Heart left ventricle (tissue), 16 donors: ENCODE results near the gene TBRG4. TPM values are rescaled to one million over a fixed set of nuclear protein-coding genes. Genes with fewer than 3 reads are reported as not detected.

Source experiments
- ATAC-seq, 4 donors: fragments of 200-7000 bp; cut with Tn5 transposase; one replicate each; pipeline ENCODE4 v1.9.1; 2020 to 2022; ENCODE audit warnings: moderate library complexity in 4 of 4, mild to moderate bottlenecking in 3 of 4, moderate number of reproducible peaks in 1 of 4
- DNase-seq, 5 donors: peaks; one replicate each; pipeline ENCODE4 v3.0.0-alpha.2; 2020
- H3K27ac ChIP-seq, 12 donors: fragments of 200-600 bp; sonication (generic) in 4 of 12; one replicate each; pipeline versions ENCODE4 v1.5.0 to v1.8.0; 2016 to 2022; ENCODE audit warnings: mild to moderate bottlenecking in 2 of 12
- H3K27me3 ChIP-seq, 9 donors: fragments of 200-600 bp; sonication (generic) in 2 of 9; one replicate each; pipeline versions ENCODE4 v1.5.1 to v1.8.0; 2016 to 2022; ENCODE audit warnings: mild to moderate bottlenecking in 3 of 9
- H3K36me3 ChIP-seq, 9 donors: fragments of 200-600 bp; sonication (generic) in 2 of 9; one replicate each; pipeline versions ENCODE4 v1.5.0 to v1.8.0; 2018 to 2022; ENCODE audit warnings: mild to moderate bottlenecking in 2 of 9
- H3K4me1 ChIP-seq, 12 donors: fragments of 200-600 bp; sonication (generic) in 4 of 12; one replicate each; pipeline versions ENCODE4 v1.5.0 to v1.8.0; 2016 to 2022; ENCODE audit warnings: mild to moderate bottlenecking in 3 of 12
- H3K4me3 ChIP-seq, 12 donors: fragments of 200-600 bp; sonication (generic) in 4 of 12; one replicate each; pipeline versions ENCODE4 v1.5.0 to v1.8.0; 2017 to 2022; ENCODE audit warnings: mild to moderate bottlenecking in 9 of 12, moderate library complexity in 4 of 12
- H3K9me3 ChIP-seq, 12 donors: fragments of 200-600 bp; sonication (generic) in 4 of 12; one replicate each; pipeline versions ENCODE4 v1.5.0 to v1.8.0; 2016 to 2022; ENCODE audit warnings: mild to moderate bottlenecking in 1 of 12
- CTCF ChIP-seq, 12 donors: fragments of 200-600 bp; sonication (generic) in 4 of 12; IDR thresholded peaks; one replicate each; pipeline versions ENCODE4 v1.5.0 to v1.8.0; 2018 to 2022; ENCODE audit warnings: antibody characterized with exemption in 12 of 12, mild to moderate bottlenecking in 5 of 12
- POLR2A ChIP-seq, 2 donors: fragments of 450-650 bp; IDR thresholded peaks; one replicate each; pipeline ENCODE4 v1.6.1; 2017; ENCODE audit warnings: antibody characterized with exemption in 2 of 2, mild to moderate bottlenecking in 2 of 2, moderate library complexity in 2 of 2
- WGBS, 4 donors: extraction: QIAGEN DNeasy Blood & Tissue Kit in 2 of 4; methylation state at CpG; one replicate each; pipeline versions ENCODE4 v1.1.5 to v1.1.7; 2013 to 2018; 5-methylcytosine and 5-hydroxymethylcytosine counted together
- intact Hi-C, 10 donors: fragments of 100-400 bp; cut with DNase I; formaldehyde crosslinking; loops; one replicate each; pipeline versions ENCODE4 v1.11.1 to v1.14.2; 2022
- polyA plus RNA-seq, 2 donors: library from polyadenylated mRNA; stranded (reverse); fragments of 200-250 nt; gene quantifications; one replicate each; pipeline ENCODE4 v1.2.3, GENCODE V29; 2013
- total RNA-seq, 9 donors: library from RNA; depleted of rRNA in 2 of 9; stranded (reverse); fragments of >200 nt in 2 of 9; fragmentation: NEBNext Ultra II Directional in 3 of 9; extraction: Animal tissue kit (Norgen Biotek cat#: 25700) in 3 of 9; gene quantifications; one replicate each; pipeline versions ENCODE4 v1.1.0 to v1.2.4, GENCODE V29; 2016 to 2023
- donor health status: ischemic (EF 13 %, LVEDD 7.1; RV severe dilation, severe dysfunction).
- donor health status: healthy with polysubstance abuse.
- donor health status: DM: no; HTN: yes; CAD: no.
- donor health status: DM: no; HTN: no; CAD: no.
- donor health status: ischemic (EF 25% LVEDD 6.9; RV normal size, moderate dysfunction).
- donor health status: ischemic (EF 25% LVEDD 5.7; RV mildly dilated, moderate dysfunction).
- donor health status: healthy.
- donor health status: DM: yes; HTN: yes; CAD: no.
- donor health status: ischemic (EF 35%, LVEDD 5.7; RV mildly dilated, moderate dysfunction).
- donor health status: nonischemic (EF 11% LVEDD 7.7; RV severe dilation, severe dysfunction).
- donor health status: DM: yes; HTN: yes; CAD: no.
- donor health status: PGD.
- donor health status: ischemic (EF 29% LVEDD 5.4; RV normal size, mild dysfunction).
- donor health status: nonischemic (EF 23%, LVEDD 6.1; RV moderate dilation, normal function).

TBRG4 gene
- total and polyA plus RNA-seq, 11 donors: 58.0 to 125 (median 61.5) TPM

GRCh38 chr7:45131891-45132290 lies 20.4 kb upstream of the TBRG4 start:
- DNase-seq (no peak), ATAC-seq (no peak)
- Histone ChIP-seq H3K36me3 (no peaks in the 10 kb centered on the region), H3K27ac (no peak overlapping the region), H3K4me3 (no peak overlapping the region), H3K27me3 (no peaks in the 10 kb centered on the region), H3K4me1 (peaks cover 0 to 3% (median 0%) of the 10 kb centered on the region in 12 donors), H3K9me3 (no peaks in the 10 kb centered on the region)
- WGBS, 4 donors: 74 to 81% (median 75%) methylated on average over 4 of the region's 4 CpGs
- TF ChIP-seq POLR2A (IDR thresholded peaks at IDR 0.05): no peak
- no peak for TF ChIP-seq CTCF (IDR thresholded peaks at IDR 0.05)
- intact Hi-C loops: loop anchor here in 3 of 10 donors (2.0 to 10.0 kb wide), 4 partner anchors 159 to 547 kb away; partner anchors contain the start of gene TMED4 (in 2 of the 3)

GRCh38 chr7:45130910-45131309 lies 19.4 kb upstream of the TBRG4 start:
- Histone ChIP-seq H3K4me3 (no peak overlapping the region), H3K4me1 (peaks cover 0 to 2% (median 0%) of the 10 kb centered on the region in 12 donors), H3K9me3 (no peaks in the 10 kb centered on the region), H3K36me3 (no peaks in the 10 kb centered on the region), H3K27me3 (no peaks in the 10 kb centered on the region), H3K27ac (no peak overlapping the region)
- DNase-seq (no peak), ATAC-seq (no peak)
- intact Hi-C loops: loop anchor here in 2 of 10 donors (5.0 to 10.0 kb wide), 3 partner anchors 159 to 546 kb away; partner anchors contain the start of gene TMED4 (in 2 of the 2)
- TF ChIP-seq CTCF (IDR thresholded peaks at IDR 0.05): no peak
- TF ChIP-seq POLR2A (IDR thresholded peaks at IDR 0.05): no peak
- WGBS, 4 donors: 85 to 90% (median 89%) methylated on average over 9 of the region's 9 CpGs

GRCh38 chr7:45129906-45130305 lies 18.4 kb upstream of the TBRG4 start:
- H3K27me3 ChIP-seq: no peaks in the 10 kb centered on the region
- no peaks in the 10 kb centered on the region for H3K36me3 ChIP-seq
- intact Hi-C loops: loop anchor here in 2 of 10 donors (5.0 to 10.0 kb wide), 3 partner anchors 158 to 545 kb away; partner anchors contain the start of gene TMED4 (in 2 of the 2)
- H3K4me3 ChIP-seq: no peak overlapping the region
- no peak overlapping the region for H3K27ac ChIP-seq
- 77 to 86% (median 80%) methylated on average over 12 of the region's 12 CpGs for WGBS, 4 donors
- H3K4me1 ChIP-seq: no peaks in the 10 kb centered on the region
- ATAC-seq: no peak
- DNase-seq: no peak
- no peak for TF ChIP-seq POLR2A (IDR thresholded peaks at IDR 0.05)
- H3K9me3 ChIP-seq: no peaks in the 10 kb centered on the region

- Histone ChIP-seq H3K27me3 (no peaks in the 10 kb centered on the region), H3K27ac (no peak overlapping the region), H3K4me1 (no peaks in the 10 kb centered on the region), H3K4me3 (no peak overlapping the region), H3K9me3 (no peaks in the 10 kb centered on the region), H3K36me3 (no peaks in the 10 kb centered on the region)
- DNase-seq (no peak), ATAC-seq (peak in 1 of 4 donors; percentile 24)
- WGBS, 4 donors: 64 to 73% (median 66%) methylated on average over 14 to 15 of the region's 15 CpGs
- intact Hi-C loops: no loop called here
- TF ChIP-seq CTCF (IDR thresholded peaks at IDR 0.05): no peak
Observed at GRCh38 chr7:45129181-45129800, 17.8 kb upstream of the TBRG4 start.
